HG03432 (cell line): Measurements from ENCODE around the gene MYBPC3.

Experiments used
- ATAC-seq: cut with Tn5 transposase; IDR thresholded peaks from one replicate; pipeline ENCODE4 v1.9.1; 2021; ENCODE audit warnings: mild to moderate bottlenecking, moderate library complexity; ENCODE audit not compliant: unreplicated experiment

The MYBPC3 gene

DNA sequence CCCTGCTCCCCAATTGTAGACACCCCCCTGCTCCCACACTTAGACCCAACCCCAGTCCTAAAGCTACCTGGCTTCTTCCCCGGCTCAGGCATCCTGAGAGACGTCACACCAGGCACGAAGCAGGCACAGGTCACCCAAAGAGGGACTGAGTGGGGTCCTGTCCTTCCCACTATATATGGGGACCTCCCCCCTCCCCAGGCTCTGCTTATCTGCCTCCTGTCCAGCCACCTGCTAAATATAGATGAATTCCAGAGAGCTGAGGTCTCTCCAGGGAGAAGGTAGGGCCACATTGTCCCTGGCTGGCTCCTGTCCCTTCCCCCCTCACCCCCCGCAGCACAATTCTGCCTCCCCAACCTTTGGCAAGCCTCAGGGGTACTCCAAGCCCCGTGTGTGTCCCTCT is at the start of gene MYBPC3:
Gene MYBPC3, minus strand, starts transcription at position 147 of the 400 bp plus-strand sequence. Its CDS starts 55 bp downstream, at position 92.
- no peak for ATAC-seq

DNA sequence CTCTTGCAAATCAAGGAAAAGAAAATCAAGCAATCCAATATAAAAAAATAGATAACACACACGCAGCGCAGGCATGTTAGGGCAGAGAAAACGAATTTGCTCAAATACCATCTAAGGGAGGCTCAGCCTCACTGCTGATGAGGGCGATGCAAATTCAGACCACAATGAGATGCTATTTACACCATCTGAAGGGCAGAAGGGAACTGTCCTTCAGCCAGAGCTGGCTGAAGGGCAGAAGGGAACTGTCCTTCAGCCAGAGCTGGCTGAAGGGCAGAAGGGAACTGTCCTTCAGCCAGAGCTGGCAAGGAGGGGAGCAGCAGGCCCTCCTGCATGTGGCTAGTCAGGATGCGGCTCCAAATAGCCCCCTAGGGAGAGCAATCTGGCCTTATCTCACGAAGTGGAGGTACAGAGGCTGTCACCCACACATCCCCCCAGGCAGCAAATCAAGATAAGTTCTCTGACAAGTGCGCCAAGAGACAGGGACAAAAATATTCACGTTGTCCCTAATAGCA is 48.3 kb upstream of the MYBPC3 start:
- peak; percentile 78 for ATAC-seq

DNA sequence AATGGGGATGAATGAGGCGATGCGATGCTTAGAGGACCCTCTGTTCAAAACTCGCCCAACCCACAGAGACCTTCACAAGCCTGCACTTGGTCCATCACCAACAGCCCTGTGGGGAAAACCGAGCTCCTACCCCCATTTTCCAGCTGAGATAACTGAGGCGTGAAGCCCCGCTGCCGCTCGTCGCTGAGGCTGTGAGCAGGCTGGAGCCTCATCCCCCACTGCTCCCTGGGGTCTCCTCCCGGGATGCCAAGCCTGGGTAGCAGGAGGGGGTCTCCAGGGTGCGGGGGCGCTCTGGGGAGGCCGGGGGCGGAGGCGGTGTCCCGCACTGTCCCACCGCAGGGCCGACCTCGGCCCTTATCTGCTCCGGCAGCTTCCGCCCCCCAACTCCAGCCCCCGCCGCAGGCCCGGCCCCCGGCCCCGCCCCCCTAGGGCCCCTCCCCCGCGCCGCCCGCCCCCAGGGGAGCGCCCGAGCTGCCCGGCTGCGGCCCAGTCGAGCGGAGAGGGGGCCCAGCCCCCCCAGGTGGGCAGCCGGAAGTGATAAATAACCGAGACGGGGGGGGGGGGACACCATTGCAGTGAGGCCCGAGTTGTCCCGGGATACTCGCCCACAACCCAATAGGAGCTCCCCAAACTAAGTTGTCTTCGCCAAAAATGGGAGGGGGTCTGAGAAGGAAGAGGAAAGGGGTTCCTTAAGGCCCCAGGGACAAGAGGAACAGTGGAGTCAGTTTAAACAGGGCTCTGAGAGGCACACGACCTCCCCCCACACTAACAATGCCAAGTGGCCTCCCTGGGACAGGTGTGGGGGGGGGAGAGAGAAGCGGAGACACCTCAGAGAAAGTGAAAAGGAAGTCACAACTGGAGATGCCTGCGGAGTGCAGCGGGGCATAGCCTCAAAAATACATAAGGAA is 47.6 kb upstream of the MYBPC3 start:
- ATAC-seq, result peak; percentile 60

DNA sequence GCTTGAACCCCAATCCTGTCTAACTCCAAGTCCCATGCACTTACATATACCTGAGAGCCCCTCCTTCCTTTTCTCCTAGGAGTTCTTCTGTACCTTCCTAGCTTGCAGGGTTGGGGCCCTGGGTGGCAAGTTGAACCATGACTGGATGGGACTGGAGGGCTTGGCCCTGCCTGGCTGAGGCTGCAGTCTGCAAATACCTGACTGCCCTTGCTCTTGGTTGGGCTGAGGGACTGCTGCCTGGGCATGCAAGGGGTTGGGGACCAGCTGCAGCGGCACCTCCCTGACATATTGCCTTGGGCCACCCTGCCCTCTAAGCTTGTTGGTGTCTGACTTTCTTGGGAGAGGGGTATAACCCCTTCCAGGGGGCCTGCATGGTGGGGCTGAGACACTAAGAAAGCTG is 46.0 kb upstream of the MYBPC3 start:
- no peak for ATAC-seq

DNA sequence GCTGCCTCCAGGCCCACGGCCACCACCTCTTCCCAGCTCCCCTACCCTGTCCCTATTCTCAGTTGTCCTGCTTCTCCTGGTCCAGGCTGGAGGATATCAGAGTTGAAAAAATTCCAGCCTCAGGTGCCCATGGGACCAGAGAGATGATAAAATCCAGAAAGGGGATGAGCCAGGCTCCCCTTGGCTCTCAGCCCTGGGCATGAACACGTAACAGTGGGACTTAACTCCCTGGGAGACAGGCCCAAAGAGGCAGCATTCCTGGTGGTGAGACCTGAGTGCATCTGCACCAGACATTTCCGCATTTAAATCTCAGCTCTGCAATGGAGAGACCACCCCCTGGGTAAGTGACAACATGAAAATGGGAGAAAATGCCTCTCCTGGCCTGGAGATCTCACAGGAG is 45.5 kb upstream of the MYBPC3 start:
- no peak for ATAC-seq

DNA sequence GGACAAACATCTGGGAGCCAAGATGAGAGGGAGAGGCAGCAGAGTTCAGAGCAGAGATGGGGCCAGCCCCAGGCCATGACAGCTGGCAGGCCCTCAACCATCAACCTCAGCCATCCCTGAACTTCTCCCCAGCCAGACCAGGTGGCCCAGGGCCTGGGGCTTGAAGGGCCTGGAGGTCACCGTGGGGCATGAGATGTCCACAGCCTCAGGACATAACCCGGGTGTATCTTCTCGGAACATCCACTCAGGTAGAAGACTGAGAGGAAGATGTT is 43.5 kb upstream of the MYBPC3 start:
- ATAC-seq, result no peak

DNA sequence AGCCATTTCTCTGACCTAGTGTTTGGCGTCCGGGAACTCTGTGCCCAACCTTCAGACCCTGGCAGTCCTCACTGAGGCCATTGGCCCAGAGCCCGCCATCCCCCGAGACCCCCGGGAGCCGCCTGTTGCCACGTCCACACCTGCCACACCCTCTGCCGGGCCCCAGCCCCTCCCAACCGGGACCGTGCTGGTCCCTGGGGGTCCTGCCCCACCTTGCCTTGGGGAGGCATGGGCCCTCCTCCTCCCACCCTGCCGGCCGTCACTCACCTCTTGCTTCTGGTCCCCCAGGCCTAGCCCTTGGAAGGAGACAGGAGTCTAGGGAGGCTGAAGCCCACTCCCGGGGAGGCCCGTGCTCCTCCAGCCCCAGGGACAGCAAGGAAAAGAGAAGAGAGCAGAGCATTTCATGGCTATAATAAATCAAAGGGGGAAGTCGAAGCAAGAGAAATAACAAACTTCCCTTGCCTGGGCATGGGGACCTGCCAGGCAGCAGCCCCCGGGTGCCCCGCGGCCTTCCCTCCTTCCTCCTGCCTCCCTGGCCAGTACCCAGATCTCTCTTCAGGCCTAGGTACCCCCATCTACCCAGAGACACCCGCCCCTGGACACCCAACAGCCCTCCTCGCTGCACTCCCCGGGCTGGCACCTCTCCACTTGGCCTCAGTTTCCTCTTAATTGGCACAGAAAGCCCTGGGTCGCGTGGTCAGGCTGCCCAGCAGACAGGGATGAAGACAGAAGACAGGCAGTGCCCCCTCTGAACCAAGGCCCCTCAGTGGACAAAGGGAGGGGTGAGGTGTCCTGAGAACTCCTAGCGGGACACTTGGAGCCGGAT is 42.9 kb upstream of the MYBPC3 start:
- no peak for ATAC-seq

DNA sequence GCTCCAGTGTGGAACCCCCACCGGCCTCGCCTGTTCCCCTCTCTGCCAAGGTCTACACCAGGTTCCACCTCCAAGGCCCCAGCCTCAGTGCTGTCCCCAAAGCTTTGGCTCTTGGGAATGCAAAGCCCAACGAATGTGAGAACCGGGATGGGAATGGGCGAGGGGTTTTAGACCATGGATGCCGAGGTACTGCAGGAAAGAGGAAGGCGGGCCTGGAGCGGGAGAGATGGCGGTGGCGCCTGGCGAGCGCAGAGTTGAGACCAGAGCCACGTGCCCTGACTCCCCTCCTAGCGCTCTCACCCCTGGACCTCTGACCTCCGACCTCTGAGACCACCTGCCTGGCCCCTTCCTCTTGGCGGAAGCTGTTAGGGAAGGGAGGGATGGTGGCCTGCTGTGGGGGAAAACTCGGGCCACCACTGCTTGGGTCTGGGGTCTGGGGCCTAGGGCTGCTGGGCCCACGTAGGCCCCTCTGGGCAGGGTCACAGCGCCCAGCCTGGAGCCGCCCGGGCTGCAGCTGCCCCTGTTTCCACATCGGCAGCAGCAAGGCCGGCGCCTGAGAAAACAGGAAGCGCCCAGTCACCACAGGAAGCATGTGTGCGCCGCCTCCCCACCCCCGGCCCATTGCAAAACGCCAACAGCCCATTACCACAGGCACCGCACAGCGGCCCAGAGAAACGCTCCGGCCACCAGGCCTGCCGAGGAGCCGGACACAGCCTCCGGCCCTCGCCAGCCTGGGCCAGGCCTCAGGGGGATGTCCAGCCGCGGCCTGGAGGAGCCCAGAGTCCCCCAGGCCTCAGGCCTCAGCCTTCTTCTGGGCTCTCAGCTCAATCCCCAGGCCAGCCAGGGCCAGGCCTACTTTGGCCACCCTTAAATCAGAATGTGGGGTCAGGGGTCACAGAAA is 42.1 kb upstream of the MYBPC3 start:
- peak; percentile 75 for ATAC-seq

DNA sequence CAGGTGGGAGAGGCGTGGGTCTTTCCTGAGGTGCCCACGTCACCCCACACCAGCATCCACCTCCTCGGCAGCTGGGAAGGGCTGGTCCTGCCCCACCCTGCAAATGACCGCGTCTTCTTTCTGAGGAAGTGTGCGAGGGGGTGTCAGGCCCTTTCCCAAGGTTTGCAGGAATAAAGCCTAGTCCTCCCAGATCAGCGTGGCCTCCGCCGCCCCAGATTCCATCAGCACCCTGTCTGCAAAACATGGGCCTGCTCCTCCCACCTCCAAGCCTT is 41.5 kb upstream of the MYBPC3 start:
- ATAC-seq, result no peak

DNA sequence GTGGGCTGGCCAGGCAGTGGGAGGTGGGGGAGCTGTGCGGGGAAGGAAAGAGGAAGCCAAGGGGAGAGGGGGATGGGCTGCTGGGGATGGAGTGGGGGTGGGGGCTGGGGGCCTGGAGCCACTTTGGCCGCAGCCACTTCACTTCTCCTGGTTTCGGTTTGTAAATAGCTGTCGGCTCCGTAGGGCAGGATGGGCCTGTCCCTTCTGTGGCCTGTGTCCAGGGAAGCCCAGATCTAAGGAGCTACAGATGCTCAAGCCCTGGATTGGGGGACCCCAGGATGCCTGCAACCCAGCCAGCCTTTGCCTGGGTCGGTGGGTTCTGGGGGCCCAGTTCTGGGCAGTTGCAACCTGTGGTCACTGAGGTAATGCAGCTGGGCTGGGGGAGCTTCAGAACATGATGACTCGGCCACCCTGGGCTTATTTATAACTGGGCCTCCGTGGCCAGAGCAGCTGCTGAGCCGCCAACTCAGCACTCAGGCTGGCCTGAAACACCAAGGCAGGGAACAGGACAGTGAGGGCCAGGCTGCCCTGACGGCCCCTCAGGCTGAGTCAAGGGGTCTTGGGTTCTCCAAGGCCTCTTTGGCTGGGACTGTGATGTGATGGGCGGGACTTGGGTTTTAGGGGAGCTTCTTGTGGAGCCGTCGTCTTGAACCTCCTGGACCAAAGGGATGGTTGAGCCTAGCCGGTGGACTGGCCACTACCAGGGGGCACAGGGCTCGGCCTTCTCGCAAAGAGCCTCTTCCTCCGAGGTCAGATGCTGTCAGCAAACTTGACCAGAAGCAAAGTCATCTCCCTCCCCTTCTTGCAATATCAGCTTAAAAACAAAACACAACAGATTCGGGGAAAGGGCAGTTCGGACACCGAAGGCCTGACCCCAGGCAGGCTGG is 40.9 kb upstream of the MYBPC3 start:
- no peak for ATAC-seq

DNA sequence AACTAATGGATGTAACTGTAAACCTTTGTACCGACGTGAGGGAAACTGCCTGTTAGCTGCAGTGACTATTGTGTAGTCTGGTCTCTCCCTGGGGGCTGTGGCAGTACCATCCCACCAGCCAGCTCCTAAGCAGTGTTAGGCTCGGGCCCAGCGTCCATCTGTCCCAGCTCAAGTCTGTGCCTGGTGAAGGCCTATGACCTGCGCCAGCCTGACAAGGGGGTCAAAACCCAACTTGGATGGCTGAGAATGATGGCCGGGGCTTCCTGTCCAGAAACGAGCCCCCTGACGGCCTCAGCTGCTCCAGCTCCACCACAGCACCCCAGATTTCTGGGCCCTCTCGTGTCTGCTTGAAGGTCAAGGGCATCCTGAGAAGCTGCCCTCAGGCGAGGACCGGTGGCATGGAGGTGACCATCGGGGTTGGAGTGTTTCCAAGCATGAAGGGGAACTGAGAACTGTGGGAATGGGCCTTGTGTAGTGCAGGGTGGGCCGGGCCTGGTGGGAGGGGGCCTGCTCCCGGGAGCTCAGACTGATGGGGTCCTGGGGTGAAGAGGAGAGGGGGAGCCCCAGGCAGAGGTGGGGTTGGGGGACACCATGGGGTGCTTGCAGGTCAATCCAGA is 40.2 kb upstream of the MYBPC3 start:
- no peak for ATAC-seq

DNA sequence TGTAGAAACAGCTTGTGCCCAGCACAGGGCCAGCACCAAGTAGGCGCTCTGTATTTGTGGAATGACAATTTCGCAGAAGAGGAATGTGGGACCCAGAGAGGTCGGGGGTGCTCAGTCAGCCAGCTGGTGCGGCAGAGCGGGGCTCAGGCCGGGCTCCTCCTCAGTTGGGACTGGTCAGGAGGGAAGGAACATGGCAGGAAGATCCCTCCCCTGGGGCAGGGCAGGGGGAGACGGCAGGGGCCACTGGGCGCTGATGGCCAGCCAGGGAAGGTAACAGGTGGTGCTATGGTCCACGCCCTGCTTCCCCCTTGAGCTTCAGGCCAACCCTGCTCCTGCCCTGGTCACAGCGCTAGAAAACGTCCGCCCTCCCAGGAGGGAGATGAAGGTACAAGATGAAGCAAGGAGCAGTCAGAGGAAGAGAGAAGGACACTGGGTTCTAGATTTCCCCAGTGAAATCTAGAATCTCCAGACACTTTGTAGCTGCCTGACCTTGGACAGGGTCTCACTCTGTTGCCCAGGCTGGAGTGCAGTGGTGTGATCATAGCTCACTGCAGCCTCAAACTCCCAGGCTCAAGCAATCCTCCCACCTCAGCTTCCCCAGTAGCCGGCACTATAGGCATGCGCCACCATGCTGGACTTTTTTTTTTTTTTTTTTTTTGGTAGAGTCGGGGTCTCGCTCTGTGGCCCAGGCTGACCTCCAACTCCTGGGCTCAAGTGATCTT is 39.4 kb upstream of the MYBPC3 start:
- no peak for ATAC-seq

DNA sequence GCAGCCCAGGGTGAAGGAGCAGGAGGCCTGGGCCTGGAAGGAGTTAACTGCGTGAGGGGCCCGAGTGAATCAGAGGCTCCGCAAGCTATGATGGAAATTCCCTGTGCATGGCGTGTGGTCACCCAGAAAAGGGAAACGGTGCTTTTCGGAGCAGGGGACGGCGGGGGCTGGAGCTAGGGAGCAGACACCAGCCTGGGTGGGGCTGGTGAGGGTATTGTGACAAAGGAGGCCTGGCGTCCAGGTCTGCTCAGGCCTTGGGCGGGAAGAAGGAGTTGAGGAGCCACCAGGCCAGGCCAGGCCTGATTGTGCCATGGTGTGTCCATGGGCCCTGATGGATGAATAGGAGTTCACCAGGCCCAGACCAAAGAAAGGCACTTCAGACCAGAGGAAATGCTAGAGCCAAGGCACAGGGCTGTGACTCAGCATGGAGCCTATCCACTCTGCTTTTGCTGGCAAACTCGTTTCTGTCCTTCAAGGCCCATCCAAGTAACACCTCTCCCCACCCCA is 38.6 kb upstream of the MYBPC3 start:
- no peak for ATAC-seq

DNA sequence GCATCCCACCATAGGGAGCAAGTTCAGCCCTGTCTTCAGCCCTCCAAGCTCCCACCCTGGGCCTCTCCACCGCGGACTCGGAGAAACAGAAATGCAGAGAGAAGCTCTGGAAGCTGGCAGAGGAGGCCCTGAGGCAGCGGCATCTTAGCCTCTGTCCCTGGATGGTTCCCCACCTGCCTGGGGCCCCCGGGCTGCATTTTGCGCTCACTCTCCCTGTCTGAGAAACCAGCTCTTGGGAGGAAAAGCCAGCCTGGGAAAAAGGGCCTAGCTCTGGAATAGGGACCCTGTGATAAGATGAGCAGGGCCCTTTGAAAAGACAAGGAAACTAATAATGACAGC is 37.9 kb upstream of the MYBPC3 start:
- no peak for ATAC-seq

DNA sequence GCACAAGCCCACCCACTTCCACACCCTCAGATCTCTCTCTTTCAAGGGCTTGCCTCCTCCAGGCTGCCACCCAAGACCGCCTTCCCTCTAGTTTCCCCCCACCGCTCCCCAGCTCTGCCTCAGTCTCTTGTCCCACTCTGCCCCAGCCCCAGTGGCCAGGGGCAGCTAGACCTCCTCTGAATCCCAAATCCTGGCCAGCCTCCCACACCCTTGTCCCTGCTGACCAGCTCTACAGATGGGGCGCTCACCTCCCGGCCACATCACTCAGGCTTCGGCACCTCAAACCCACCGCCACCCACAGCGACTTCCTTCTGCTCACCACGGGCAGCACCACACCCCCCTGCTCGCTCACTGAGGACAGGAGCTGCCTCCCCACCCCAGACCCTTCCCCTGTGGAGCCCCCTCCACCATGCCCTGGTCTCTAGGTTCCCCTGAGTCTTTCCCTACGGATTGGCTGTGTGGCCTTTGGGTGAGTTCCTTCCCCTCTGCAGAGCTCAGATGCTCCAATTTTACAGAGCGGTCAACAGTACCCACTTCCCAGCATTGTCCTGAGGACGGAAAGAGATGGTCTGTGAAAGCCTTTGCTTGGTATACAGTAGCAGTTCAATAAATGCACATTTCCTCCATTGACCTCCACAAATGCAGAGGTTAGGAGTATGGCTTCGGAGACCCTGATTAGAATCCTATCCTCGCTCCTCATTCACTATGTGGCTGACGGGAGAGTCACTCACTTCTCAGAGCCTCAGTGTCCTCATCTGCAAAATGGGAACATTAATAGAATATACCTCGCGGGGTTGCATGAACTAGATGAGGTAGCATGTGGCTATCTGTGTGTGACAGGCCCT is 37.3 kb upstream of the MYBPC3 start:
- no peak for ATAC-seq

DNA sequence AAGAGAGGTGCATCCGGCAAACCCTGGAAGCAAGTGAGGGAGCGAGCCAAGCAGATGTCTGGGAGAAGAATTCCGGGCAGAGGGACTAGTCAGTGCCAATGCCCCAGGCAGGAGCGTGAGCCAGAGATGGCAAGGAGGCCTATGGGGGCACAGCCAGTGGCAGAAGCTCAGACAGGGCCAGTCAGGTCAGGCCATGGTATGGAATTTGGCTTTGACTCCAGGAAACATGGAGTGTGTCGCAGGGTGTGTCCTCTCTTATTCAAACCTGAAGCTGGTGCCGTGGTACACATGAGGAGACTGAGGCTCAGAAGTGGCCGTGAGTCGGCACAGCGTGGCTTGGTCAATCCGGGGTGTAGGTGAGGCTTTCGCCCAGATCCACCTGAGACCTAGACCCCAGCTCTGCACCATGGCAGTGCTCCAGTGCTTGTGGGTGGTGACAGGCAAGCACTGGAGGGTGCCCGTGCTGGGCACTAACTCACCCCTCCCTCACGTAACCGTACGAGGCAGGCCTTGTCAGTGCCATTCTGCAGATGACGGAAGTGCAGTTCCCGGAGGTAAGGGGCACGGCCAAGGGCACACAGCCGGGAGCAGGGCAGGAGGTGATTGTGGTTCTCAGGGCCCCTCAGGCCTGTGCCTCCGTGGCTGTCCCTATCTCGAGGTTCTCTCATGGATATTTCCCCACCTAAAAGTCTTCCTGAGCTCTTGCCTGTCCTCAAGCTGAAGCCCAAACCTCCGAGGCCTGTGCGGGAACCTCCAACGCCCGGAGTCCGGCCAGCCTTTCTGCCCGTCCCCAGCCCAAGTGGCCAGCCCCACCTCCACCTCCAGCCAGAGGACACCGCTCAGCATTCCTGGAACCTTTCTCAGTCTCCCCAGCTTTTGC is 36.4 kb upstream of the MYBPC3 start:
- no peak for ATAC-seq
